HG03558 (cell line): ENCODE data around the gene FAM20B.
A peak's percentile ranks its signal among the peaks of the same experiment; 100 is the strongest.
"Not testable (repeated sequence)": the region's sequence is repeated elsewhere in the genome, so short reads cannot be mapped to it uniquely, and the experiment has no call there.

Experiments
- ATAC-seq: cut with Tn5 transposase; IDR thresholded peaks from one replicate; pipeline ENCODE4 v1.9.1; 2021; ENCODE audit warnings: moderate number of reproducible peaks; ENCODE audit not compliant: unreplicated experiment; ENCODE audit errors: extremely low read depth

The FAM20B gene

GRCh38 chr1:179021873-179022272 is 3.8 kb upstream of the FAM20B start:
- ATAC-seq, result no peak

- ATAC-seq, result no peak
These were observed 1.6 kb upstream of the FAM20B start for GRCh38 chr1:179023946-179024650.

DNA sequence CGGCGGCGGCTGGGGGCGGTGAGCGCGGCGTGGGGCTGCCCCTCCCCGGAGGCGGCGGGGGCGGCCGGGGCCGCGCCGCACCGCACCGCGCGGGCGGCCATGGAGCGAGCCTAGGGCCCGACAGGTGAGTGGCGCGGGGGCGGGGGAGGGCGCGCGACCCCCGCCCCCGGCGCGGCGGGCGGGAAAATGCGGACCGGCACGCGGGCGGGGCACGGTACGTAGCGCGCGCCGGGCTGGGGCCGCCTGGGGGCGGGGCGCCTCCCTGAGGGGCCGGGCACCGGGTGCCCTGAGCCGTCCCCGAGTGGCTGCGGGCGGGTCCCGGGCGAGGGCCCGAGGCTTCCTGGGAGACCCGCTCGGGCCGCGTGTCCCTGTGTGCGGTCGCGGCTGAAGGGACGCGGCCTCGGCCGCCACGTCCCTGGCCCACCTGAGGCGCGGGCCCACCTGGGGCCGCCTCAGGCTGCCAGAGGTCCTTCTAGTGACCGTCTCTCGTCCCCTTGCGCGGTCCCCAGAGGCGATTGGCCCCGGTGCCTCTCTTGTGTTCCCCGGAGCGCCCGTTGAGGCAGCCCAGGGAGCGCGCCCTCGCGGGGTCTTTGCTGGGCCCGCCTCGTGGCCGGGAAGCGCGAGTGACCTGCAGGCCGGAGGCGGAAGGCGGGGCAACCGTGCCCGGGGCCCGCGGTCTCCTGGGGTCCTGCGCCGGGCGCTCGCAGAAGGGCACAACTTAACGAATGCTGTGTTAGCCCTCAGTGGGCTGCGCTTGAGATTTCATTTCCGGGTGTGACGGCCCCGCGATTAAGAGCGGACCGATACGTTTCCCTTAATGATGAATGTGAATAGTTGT is 500 bp downstream of the FAM20B start:
- ATAC-seq, result peak; percentile 53

DNA sequence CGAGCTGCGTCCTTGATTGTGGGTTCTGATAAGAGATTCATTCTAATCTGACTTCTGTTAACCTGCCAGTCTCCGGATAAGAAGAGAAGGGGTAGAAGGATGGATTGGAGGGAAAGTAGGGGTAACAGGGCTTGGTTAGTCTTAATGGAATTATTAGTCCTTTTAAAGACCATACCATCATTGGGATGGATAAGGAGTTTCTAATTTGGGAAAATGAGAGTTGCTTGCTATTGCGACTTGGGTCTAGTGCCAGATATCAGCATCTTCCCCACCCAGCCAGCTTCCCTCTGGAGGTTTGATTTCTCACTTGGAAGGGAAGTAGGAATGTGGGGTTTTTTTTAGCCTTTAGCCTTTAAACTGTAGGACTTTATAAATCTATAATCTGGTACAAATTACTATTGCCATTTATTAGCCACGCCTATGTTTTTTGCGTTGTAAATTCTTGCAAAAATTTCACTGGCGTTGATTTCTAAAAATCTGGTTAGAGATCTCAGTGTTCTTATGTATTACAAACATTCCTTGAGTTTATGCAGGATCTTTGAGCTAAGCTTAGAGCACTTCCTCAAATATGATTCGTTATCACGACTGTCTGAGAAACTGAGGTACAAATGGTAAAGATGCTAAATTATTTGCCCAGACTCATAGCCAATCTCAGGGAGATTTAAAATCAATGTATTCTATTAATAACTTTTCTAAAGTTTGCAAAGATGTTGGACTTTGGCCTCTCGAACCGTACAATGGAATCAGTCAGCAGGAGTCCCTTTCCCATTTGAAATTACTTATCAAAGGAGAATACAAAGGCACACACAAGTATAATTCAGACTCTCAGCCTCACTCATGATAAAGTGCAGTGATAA is 1.3 kb downstream of the FAM20B start:
- ATAC-seq, result no peak

- ATAC-seq, result no peak
These were observed 3.6 kb downstream of the FAM20B start for GRCh38 chr1:179029321-179029759.

DNA sequence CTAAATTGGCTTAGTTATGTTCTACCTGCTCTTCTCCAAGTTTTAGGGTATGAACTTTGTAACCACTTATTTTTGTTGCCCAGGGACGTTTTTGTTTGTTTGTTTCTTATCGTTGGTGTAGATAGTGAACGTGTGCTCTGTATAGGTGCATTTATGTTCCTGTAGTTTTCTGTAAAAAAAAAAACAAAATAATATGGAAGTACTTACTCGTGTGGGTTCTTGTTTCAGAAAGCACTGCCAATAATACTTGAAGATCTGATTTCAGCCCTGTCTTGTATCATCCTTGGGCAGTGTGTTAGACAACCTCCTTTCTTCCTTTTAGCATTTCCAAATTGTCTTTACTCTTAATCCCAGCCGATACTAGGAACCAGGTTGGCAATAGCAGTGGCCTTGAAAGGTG is 4.4 kb downstream of the FAM20B start:
- ATAC-seq, result no peak

DNA sequence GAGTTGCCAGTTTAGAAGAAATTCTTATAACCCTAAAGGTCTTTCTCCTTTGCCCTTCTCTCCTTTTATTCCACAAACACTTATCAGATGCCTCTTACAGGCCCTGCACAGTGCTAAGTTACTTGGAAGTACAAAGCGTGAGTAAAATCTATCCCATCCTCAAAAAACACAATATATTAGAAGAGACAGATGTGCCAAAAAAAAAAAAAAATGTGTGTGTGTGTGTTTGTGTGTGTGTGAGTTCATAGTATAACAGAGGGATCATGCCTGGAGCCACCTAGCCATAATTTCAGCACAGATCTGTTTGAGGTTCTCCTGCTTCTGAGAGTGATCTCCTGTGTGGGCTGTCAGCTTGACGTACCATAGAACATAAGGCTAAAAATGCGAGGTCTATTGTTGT is 5.0 kb downstream of the FAM20B start:
- no peak for ATAC-seq

DNA sequence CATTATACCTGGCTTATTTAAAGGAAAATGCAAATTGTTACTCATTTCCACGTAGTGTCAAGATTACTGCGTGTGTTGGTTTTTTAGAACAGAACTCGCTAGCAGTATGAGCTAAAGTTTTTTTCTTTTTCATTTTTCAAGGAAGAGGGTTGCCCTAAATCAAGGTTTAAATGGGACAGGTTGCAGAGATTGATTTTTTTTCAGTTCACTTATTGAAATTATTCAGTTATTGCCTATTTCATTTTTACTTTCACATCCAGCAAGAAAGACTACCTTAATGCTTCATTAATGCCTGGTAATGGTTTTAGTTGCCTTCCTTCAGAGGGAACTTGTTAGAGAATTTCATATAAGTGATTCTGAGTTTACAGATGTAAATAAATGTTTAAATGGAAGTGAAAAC is 5.6 kb downstream of the FAM20B start:
- ATAC-seq, result no peak

GRCh38 chr1:179031855-179032513 is 6.3 kb downstream of the FAM20B start:
- ATAC-seq, result no peak

GRCh38 chr1:179034720-179035119 is 9.0 kb downstream of the FAM20B start:
- ATAC-seq, result peak; percentile 84

DNA sequence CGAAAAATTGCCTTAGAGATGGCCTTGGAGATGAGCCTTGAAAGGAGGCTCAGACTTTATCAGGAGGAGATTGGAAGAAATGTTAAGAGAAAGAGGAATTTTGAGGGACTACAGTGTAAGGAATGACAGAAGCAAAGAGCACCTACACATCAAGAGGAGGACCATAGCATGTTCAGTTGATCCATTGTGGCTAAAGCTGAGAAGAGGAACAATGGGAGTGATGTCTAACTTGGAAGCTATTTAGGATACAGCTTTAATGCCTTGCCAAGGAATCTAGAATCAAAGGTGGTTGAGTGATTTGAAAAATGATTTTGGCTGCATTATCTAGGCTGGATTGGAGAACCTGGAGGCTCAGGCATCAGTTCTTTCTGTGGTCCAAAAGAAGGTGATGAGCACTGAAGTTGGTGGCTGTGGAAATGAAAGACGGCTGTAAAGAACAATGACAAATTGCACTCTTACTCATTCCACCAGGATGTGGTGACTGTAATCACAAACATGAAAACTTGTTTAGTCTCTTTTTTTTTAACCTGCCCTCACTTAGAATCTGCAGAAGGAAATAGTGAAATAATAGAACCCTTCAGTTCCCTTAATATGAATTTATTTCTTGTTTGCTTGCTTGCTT is 11.3 kb downstream of the FAM20B start:
- ATAC-seq, result no peak

- ATAC-seq, result no peak
These were observed 13.0 kb downstream of the FAM20B start for GRCh38 chr1:179038528-179039281.

DNA sequence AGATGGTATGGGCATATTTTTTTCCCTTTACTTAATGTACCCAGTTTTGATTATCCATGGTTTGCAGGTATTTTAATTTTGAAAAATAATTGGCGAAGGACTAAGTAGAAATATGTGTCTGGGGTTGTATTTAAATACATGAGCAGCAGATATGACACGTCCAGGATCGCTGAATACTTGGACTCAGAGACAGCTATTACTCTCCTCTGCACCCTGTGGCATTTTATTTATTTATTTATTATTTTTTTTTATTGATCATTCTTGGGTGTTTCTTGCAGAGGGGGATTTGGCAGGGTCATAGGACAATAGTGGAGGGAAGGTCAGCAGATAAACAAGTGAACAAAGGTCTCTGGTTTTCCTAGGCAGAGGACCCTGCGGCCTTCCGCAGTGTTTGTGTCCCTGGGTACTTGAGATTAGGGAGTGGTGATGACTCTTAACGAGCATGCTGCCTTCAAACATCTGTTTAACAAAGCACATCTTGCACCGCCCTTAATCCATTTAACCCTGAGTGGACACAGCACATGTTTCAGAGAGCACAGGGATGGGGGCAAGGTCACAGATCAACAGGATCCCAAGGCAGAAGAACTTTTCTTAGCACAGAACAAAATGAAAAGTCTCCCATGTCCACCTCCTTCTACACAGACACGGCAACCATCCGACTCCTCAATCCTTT is 13.9 kb downstream of the FAM20B start:
- ATAC-seq, result not testable (repeated sequence)

DNA sequence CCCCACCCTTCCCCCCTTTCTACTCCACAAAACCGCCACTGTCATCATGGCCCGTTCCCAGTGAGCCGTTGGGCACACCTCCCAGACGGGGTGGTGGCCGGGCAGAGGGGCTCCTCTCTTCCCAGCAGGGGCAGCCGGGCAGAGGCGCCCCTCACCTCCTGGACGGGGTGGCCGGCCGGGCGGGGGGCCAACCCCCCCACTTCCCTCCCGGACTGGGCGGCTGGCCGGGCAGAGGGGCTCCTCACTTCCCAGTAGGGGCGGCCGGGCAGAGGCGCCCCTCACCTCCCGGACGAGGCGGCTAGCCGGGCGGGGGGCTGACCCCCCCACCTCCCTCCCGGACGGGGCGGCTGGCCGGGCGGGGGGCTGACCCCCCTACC is 14.5 kb downstream of the FAM20B start:
- ATAC-seq, result not testable (repeated sequence)

- ATAC-seq, result no peak
These were observed 16.4 kb downstream of the FAM20B start for GRCh38 chr1:179042087-179042486.

GRCh38 chr1:179042700-179043099 is 17.0 kb downstream of the FAM20B start:
- ATAC-seq, result no peak

- no peak for ATAC-seq
These were observed 17.6 kb downstream of the FAM20B start for GRCh38 chr1:179043266-179043665.

DNA sequence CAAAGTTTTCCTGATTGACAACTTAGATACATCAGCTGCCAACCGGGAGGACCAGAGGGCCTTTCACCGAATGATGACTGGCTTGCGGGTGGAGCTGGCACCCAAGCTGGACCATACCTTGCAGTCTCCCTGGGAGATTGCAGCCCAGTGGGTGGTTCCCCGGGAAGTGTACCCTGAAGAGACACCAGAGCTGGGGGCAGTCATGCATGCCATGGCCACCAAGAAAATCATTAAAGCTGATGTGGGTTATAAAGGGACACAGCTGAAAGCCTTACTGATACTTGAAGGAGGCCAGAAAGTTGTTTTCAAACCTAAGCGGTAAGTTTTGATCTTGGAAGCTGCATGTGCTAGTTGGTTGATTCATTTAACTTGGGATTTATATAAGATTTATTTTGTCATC is 18.2 kb downstream of the FAM20B start:
- no peak for ATAC-seq
